HCT116 (cell line): Measurements from ENCODE around the gene DHDH. TPM values are rescaled to one million over a fixed set of nuclear protein-coding genes. Genes with fewer than 3 reads are reported as not detected.
"Not testable (repeated sequence)": the region's sequence is repeated elsewhere in the genome, so short reads cannot be mapped to it uniquely, and the experiment has no call there.

Source experiments
- ATAC-seq: fragments of 200-7000 bp; cut with Tn5 transposase; 2 replicates; pipeline ENCODE4 v1.9.1; 2020; ENCODE audit warnings: mild to moderate bottlenecking, moderate library complexity
- BruUV-seq: library from RNA; stranded (reverse); fragments of 400-500 nt; replicated peaks from 2 replicates; lab custom pipeline; 2021; lab: Mats Ljungman, UMichigan
- CTCF ChIA-PET: fragments of 300-600 bp; sonication (Branson Sonifier 250); formaldehyde crosslinking; loops from one replicate; lab custom pipeline; 2021; ENCODE audit warnings: antibody characterized with exemption; lab: Charles Lee
- POLR2A ChIA-PET: fragments of 300-600, 350-600 bp; sonication (Branson Sonifier 250); formaldehyde crosslinking; loops from one replicate; lab custom pipeline; 2021; ENCODE audit warnings: antibody characterized with exemption; lab: Charles Lee
- RAD21 ChIA-PET, 2 experiments: fragments of 300-600 bp; sonication (Branson Sonifier 250); formaldehyde crosslinking; loops; one replicate each; lab custom pipeline; 2023; ENCODE audit warnings: low total read pairs in 2 of 2; ENCODE audit not compliant: uncharacterized antibody in 2 of 2, unreplicated experiment in 2 of 2, low non-redundant PET in 1 of 2; lab: Charles Lee
- DNase-seq: peaks from one replicate; pipeline ENCODE4 v3.0.0-alpha.2; 2010; ENCODE audit warnings: low read depth, low spot score
- H2AFZ ChIP-seq: fragments of 200-600 bp; shearing (Covaris generic), sonication (generic); 2 replicates; pipeline ENCODE4 v1.6.1; 2017; ENCODE audit warnings: low read depth, mixed run types, mixed read lengths, antibody characterized with exemption, low read length; ENCODE audit not compliant: poor library complexity, severe bottlenecking
- H3K27ac ChIP-seq: 2 replicates; pipeline ENCODE4 v1.5.1; 2012; ENCODE audit warnings: low read depth, low read length
- H3K27me3 ChIP-seq: fragments of 200-600 bp; sonication (generic); 2 replicates; pipeline ENCODE4 v1.6.1; 2016; ENCODE audit warnings: mixed run types, low read length, mixed read lengths; ENCODE audit not compliant: insufficient read depth
- H3K36me3 ChIP-seq, 2 experiments: fragments of 200-500 bp in 1 of 2; fragments of 200-600 bp in 1 of 2; sonication (Bioruptor generic) in 1 of 2; sonication (generic) in 1 of 2; 2 replicates each; pipeline versions ENCODE4 v1.5.1 to v1.6.1; 2014 to 2016; ENCODE audit warnings: low read length in 2 of 2, inconsistent platforms in 1 of 2, mixed read lengths in 1 of 2, mixed run types in 1 of 2; ENCODE audit not compliant: insufficient read depth in 2 of 2, control insufficient read depth in 1 of 2
- H3K4me1 ChIP-seq, 2 experiments: fragments of 200-600 bp in 1 of 2; sonication (generic) in 1 of 2; 2 replicates each; pipeline versions ENCODE4 v1.5.1 to v1.6.1; 2012 to 2017; ENCODE audit warnings: low read length in 2 of 2, inconsistent platforms in 1 of 2, mild to moderate bottlenecking in 1 of 2, mixed read lengths in 1 of 2, mixed run types in 1 of 2, moderate library complexity in 1 of 2; ENCODE audit not compliant: insufficient read depth in 2 of 2, control insufficient read depth in 1 of 2
- H3K4me2 ChIP-seq: fragments of 200-600 bp; sonication (generic); 2 replicates; pipeline ENCODE4 v1.6.1; 2017; ENCODE audit warnings: mixed run types, low read length, mixed read lengths
- H3K4me3 ChIP-seq, 2 experiments: fragments of 200-600 bp in 1 of 2; sonication (generic) in 1 of 2; replicated peaks in 1 of 2; 2 replicates each; pipeline ENCODE4 v1.5.1; 2011 to 2016; ENCODE audit warnings: low read length in 2 of 2, control low read depth in 1 of 2, low read depth in 1 of 2, mild to moderate bottlenecking in 1 of 2, mixed read lengths in 1 of 2, mixed run types in 1 of 2
- H3K79me2 ChIP-seq: fragments of 200-600 bp; sonication (generic); 2 replicates; pipeline ENCODE4 v1.6.1; 2017; ENCODE audit warnings: mild to moderate bottlenecking, mixed run types, low read length, moderate library complexity, mixed read lengths; ENCODE audit not compliant: insufficient read depth
- H3K9ac ChIP-seq: fragments of 200-600 bp; sonication (generic); 2 replicates; pipeline ENCODE4 v1.6.1; 2016; ENCODE audit warnings: low read length, mixed read lengths
- H3K9me2 ChIP-seq: fragments of 200-600 bp; sonication (generic), shearing (Covaris generic); 2 replicates; pipeline ENCODE4 v1.6.1; 2017; ENCODE audit warnings: mixed run types, mild to moderate bottlenecking, moderate library complexity; ENCODE audit not compliant: insufficient read depth
- H3K9me3 ChIP-seq, 2 experiments: fragments of 200-500 bp in 1 of 2; fragments of 200-600 bp in 1 of 2; sonication (Bioruptor generic) in 1 of 2; sonication (generic) in 1 of 2; 2 replicates each; pipeline ENCODE4 v1.6.1; 2014 to 2017; ENCODE audit warnings: low read length in 2 of 2, mixed read lengths in 2 of 2, inconsistent platforms in 1 of 2, low read depth in 1 of 2, mild to moderate bottlenecking in 1 of 2, mixed run types in 1 of 2, moderate library complexity in 1 of 2; ENCODE audit not compliant: control insufficient read depth in 1 of 2, insufficient read depth in 1 of 2
- H4K20me1 ChIP-seq: fragments of 200-600 bp; sonication (generic), shearing (Covaris generic); 2 replicates; pipeline ENCODE4 v1.6.1; 2017; ENCODE audit warnings: mixed run types, mild to moderate bottlenecking, moderate library complexity; ENCODE audit not compliant: insufficient read depth
- ATF3 ChIP-seq: IDR thresholded peaks from 2 replicates; pipeline ENCODE4 v1.6.1; 2012
- CBX3 ChIP-seq: IDR thresholded peaks from 2 replicates; pipeline ENCODE4 v1.6.1; 2012; ENCODE audit warnings: low read depth
- CEBPB ChIP-seq: IDR thresholded peaks from 2 replicates; pipeline ENCODE4 v1.6.1; 2012; ENCODE audit warnings: low read depth
- EGR1 ChIP-seq: IDR thresholded peaks from 2 replicates; pipeline ENCODE4 v1.6.1; 2012; ENCODE audit warnings: low read depth
- ELF1 ChIP-seq: IDR thresholded peaks from 2 replicates; pipeline ENCODE4 v1.6.1; 2012; ENCODE audit warnings: low read depth, borderline replicate concordance
- EZH2 ChIP-seq: fragments of 200-600 bp; sonication (generic); IDR thresholded peaks from 2 replicates; pipeline ENCODE4 v1.6.1; 2017; ENCODE audit warnings: antibody characterized with exemption, mixed run types
- EZH2phosphoT487 ChIP-seq: fragments of 200-600 bp; IDR thresholded peaks from 2 replicates; pipeline ENCODE4 v1.6.1; 2018; ENCODE audit warnings: antibody characterized with exemption, borderline replicate concordance
- FOSL1 ChIP-seq: IDR thresholded peaks from 2 replicates; pipeline ENCODE4 v1.6.1; 2012; ENCODE audit warnings: low read depth
- JUND ChIP-seq: IDR thresholded peaks from 2 replicates; pipeline ENCODE4 v1.6.1; 2012
- POLR2A ChIP-seq: IDR thresholded peaks from 2 replicates; pipeline ENCODE4 v1.7.0; 2011; ENCODE audit warnings: borderline replicate concordance; ENCODE audit not compliant: insufficient read depth, insufficient read length; ENCODE audit errors: extremely low read depth
- POLR2AphosphoS5 ChIP-seq: IDR thresholded peaks from 2 replicates; pipeline ENCODE4 v1.6.1; 2011; ENCODE audit warnings: mild to moderate bottlenecking, low read depth, low read length, moderate library complexity
- RAD21 ChIP-seq: IDR thresholded peaks from 2 replicates; pipeline ENCODE4 v1.6.1; 2012; ENCODE audit warnings: low read depth, mild to moderate bottlenecking
- SIN3A ChIP-seq: IDR thresholded peaks from 2 replicates; pipeline ENCODE4 v1.6.1; 2012; ENCODE audit warnings: low read depth
- SP1 ChIP-seq: IDR thresholded peaks from 2 replicates; pipeline ENCODE4 v1.6.1; 2012; ENCODE audit warnings: low read depth
- SRF ChIP-seq: IDR thresholded peaks from 2 replicates; pipeline ENCODE4 v1.6.1; 2012; ENCODE audit warnings: low read depth
- TCF7L2 ChIP-seq: IDR thresholded peaks from 2 replicates; pipeline ENCODE4 v1.7.0; 2011; ENCODE audit warnings: borderline replicate concordance, inconsistent platforms; ENCODE audit not compliant: insufficient read depth, insufficient read length; ENCODE audit errors: extremely low read depth
- ZBTB33 ChIP-seq: IDR thresholded peaks from 2 replicates; pipeline ENCODE4 v1.6.1; 2011; ENCODE audit warnings: mild to moderate bottlenecking, low read length, moderate library complexity; ENCODE audit not compliant: insufficient replicate concordance; ENCODE audit errors: extremely low read depth
- ZFX ChIP-seq: fragments of 450-650 bp; IDR thresholded peaks from 2 replicates; pipeline ENCODE4 v1.6.1; 2017
- intact Hi-C: fragments of 100-400 bp; cut with micrococcal nuclease; formaldehyde crosslinking; loops from 2 replicates; pipeline ENCODE4 v1.10.0; 2022
- total RNA-seq: library from RNA; stranded (reverse); gene quantifications from one replicate; pipeline ENCODE4 v1.2.1, GENCODE V29; 2021; ENCODE audit not compliant: unreplicated experiment
- TF ChIP-seq, protein P1 (sequence below), 3 experiments: fragments of 200-600 bp in 1 of 3; sonication (generic) in 1 of 3; IDR thresholded peaks in 2 of 3; conservative IDR thresholded peaks in 1 of 3; 2 replicates each; pipeline ENCODE4 v1.5.1; 2012 to 2017; ENCODE audit warnings: low read depth in 2 of 3, low read length in 2 of 3, antibody characterized with exemption in 1 of 3, borderline replicate concordance in 1 of 3, control low read depth in 1 of 3, mild to moderate bottlenecking in 1 of 3, mixed read lengths in 1 of 3, mixed run types in 1 of 3, moderate library complexity in 1 of 3; ENCODE audit not compliant: insufficient read depth in 1 of 3
- TF ChIP-seq, protein P2 (sequence below): IDR thresholded peaks from 2 replicates; pipeline ENCODE4 v1.6.1; 2012

DHDH gene
- total RNA-seq, 1 experiment from 2014 or later = 8.6 TPM

- CTCF ChIA-PET, H3K9me2 ChIP-seq, H3K27me3 ChIP-seq, DNase-seq, H3K4me2 ChIP-seq, H4K20me1 ChIP-seq, BruUV-seq, H3K4me3 ChIP-seq, ATAC-seq, H3K36me3 ChIP-seq, H3K27ac ChIP-seq, H3K9me3 ChIP-seq, H3K79me2 ChIP-seq, H3K9ac ChIP-seq, H2AFZ ChIP-seq, intact Hi-C loops, H3K4me1 ChIP-seq, RAD21 ChIA-PET: not testable (repeated sequence)
- POLR2A ChIA-PET = interaction anchor here (1.1 kb wide), 2 partner anchors 10 to 17 kb away, joined by 3 to 6 read pairs; partner anchors contain the start of gene PPP1R15A
Observed at GRCh38 chr19:48889496-48889895, 44.0 kb upstream of the DHDH start.

GRCh38 chr19:48890551-48890950 lies 42.9 kb upstream of the DHDH start:
- no peaks in the 10 kb centered on the region for H3K9me2 ChIP-seq
- no peaks in the 10 kb centered on the region for H3K9me3 ChIP-seq
- no peak overlapping the region for H2AFZ ChIP-seq
- no peak overlapping the region for H3K27ac ChIP-seq
- no peak overlapping the region for H3K4me2 ChIP-seq
- no TSS peak for BruUV-seq
- ChIA-PET RAD21 (no interaction called here), POLR2A (no interaction called here), CTCF (no interaction called here)
- H3K9ac ChIP-seq = no peak overlapping the region
- H3K79me2 ChIP-seq = no peaks in the 10 kb centered on the region
- H4K20me1 ChIP-seq = no peaks in the 10 kb centered on the region
- TF ChIP-seq SRF (no peak), JUND (no peak), CEBPB (no peak), EZH2 (no peak), EZH2phosphoT487 (no peak), CBX3 (no peak), SIN3A (no peak), POLR2A (no peak), SP1 (no peak), ZBTB33 (no peak), TCF7L2 (no peak), RAD21 (no peak), EGR1 (no peak), ATF3 (no peak), ELF1 (no peak), ZFX (no peak), FOSL1 (no peak), POLR2AphosphoS5 (no peak)
- TF ChIP-seq, protein P1, sequence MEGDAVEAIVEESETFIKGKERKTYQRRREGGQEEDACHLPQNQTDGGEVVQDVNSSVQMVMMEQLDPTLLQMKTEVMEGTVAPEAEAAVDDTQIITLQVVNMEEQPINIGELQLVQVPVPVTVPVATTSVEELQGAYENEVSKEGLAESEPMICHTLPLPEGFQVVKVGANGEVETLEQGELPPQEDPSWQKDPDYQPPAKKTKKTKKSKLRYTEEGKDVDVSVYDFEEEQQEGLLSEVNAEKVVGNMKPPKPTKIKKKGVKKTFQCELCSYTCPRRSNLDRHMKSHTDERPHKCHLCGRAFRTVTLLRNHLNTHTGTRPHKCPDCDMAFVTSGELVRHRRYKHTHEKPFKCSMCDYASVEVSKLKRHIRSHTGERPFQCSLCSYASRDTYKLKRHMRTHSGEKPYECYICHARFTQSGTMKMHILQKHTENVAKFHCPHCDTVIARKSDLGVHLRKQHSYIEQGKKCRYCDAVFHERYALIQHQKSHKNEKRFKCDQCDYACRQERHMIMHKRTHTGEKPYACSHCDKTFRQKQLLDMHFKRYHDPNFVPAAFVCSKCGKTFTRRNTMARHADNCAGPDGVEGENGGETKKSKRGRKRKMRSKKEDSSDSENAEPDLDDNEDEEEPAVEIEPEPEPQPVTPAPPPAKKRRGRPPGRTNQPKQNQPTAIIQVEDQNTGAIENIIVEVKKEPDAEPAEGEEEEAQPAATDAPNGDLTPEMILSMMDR (IDR thresholded peaks at IDR 0.05 in 2 of 3, conservative IDR thresholded peaks at IDR 0.05 in 1 of 3; ENCODE audit: borderline replicate concordance in 1 of 3, insufficient read depth in 1 of 3, low read depth in 2 of 3, low read length in 2 of 3) = no peak
- TF ChIP-seq, protein P2, sequence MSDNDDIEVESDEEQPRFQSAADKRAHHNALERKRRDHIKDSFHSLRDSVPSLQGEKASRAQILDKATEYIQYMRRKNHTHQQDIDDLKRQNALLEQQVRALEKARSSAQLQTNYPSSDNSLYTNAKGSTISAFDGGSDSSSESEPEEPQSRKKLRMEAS = no peak
- H3K36me3 ChIP-seq = no peaks in the 10 kb centered on the region
- no peaks in the 10 kb centered on the region for H3K27me3 ChIP-seq
- intact Hi-C loops = no loop called here
- no peak overlapping the region for H3K4me3 ChIP-seq
- no peak for DNase-seq
- H3K4me1 ChIP-seq = peaks cover 0 to 10% of the 10 kb centered on the region in 2 experiments; a peak in 2 of 4 replicates
- ATAC-seq = no peak
